Natural killer cell (primary cell): ENCODE measurements around the gene PGAP2. TPM values are rescaled to one million over a fixed set of nuclear protein-coding genes. Genes with fewer than 3 reads are reported as not detected.

ENCODE experiments used
- ATAC-seq, 3 donors: fragments of 150-1000 bp in 2 of 3; fragments of 200-7000 bp in 1 of 3; cut with Tn5 transposase; 1 replicate in 1 of 3; 2 replicates in 2 of 3; pipeline ENCODE4 v1.10.0; 2021; ENCODE audit warnings: mild to moderate bottlenecking in 2 of 3, moderate library complexity in 2 of 3
- DNase-seq, 2 donors: peaks; one replicate each; pipeline versions ENCODE4 v3.0.0 to v3.0.0-alpha.2; 2013 to 2021; ENCODE audit warnings: mixed read lengths in 1 of 2
- H3K27ac ChIP-seq: one replicate; pipeline ENCODE4 v1.5.1; 2013; ENCODE audit warnings: mild to moderate bottlenecking, low read length
- H3K27me3 ChIP-seq: one replicate; pipeline ENCODE4 v1.6.1; 2013; ENCODE audit warnings: low read length; ENCODE audit not compliant: control insufficient read depth, insufficient read depth
- H3K36me3 ChIP-seq: one replicate; pipeline ENCODE4 v1.6.1; 2013; ENCODE audit warnings: low read length; ENCODE audit not compliant: control insufficient read depth, insufficient read depth
- H3K4me1 ChIP-seq: one replicate; pipeline ENCODE4 v1.6.1; 2013; ENCODE audit warnings: low read length; ENCODE audit not compliant: control insufficient read depth, insufficient read depth
- H3K4me3 ChIP-seq: one replicate; pipeline ENCODE4 v1.5.1; 2013; ENCODE audit warnings: low read length
- H3K9me3 ChIP-seq: one replicate; pipeline ENCODE4 v1.6.1; 2013; ENCODE audit warnings: low read length; ENCODE audit not compliant: control insufficient read depth, insufficient read depth
- H3K27ac Mint-ChIP-seq, 2 donors: one replicate each; pipeline ENCODE4 v1.8.0; 2022; ENCODE audit warnings: mild to moderate bottlenecking in 2 of 2, mixed read lengths in 2 of 2, moderate library complexity in 1 of 2
- H3K27me3 Mint-ChIP-seq, 2 donors: one replicate each; pipeline ENCODE4 v1.8.0; 2022; ENCODE audit warnings: low read depth in 2 of 2, mixed read lengths in 2 of 2
- H3K36me3 Mint-ChIP-seq: one replicate; pipeline ENCODE4 v1.8.0; 2022; ENCODE audit warnings: mixed read lengths
- H3K4me1 Mint-ChIP-seq, 2 donors: one replicate each; pipeline ENCODE4 v1.8.0; 2022; ENCODE audit warnings: mixed read lengths in 2 of 2
- H3K4me3 Mint-ChIP-seq: one replicate; pipeline ENCODE4 v1.8.0; 2022; ENCODE audit warnings: mild to moderate bottlenecking, moderate library complexity, mixed read lengths
- H3K9me3 Mint-ChIP-seq, 2 donors: one replicate each; pipeline ENCODE4 v1.8.0; 2022; ENCODE audit warnings: mixed read lengths in 2 of 2
- WGBS: methylation state at CpG from one replicate; pipeline ENCODE4 v1.1.7; 2013; ENCODE audit warnings: missing lambda C conversion rate; ENCODE audit not compliant: insufficient coverage; 5-methylcytosine and 5-hydroxymethylcytosine counted together
- intact Hi-C: fragments of 100-400 bp; cut with micrococcal nuclease; formaldehyde crosslinking; loops from one replicate; pipeline ENCODE4 v1.14.2; 2022
- total RNA-seq, 4 donors: library from RNA; stranded (reverse); fragments of 120-200 nt in 1 of 4; gene quantifications; one replicate each; pipeline versions ENCODE4 v1.2.3 to v1.2.4, GENCODE V29; 2013 to 2022
- TF ChIP-seq, protein P1 (sequence below): fragments of 200-600 bp; IDR thresholded peaks from one replicate; pipeline ENCODE4 v1.8.0; 2022; ENCODE audit warnings: antibody characterized with exemption

PGAP2 gene
- total RNA-seq, 3 donors from 2014 or later (not counting 1 experiment from before 2014, with no cell fraction given), result 9.5 to 17.5 (median 9.8) TPM

DNA sequence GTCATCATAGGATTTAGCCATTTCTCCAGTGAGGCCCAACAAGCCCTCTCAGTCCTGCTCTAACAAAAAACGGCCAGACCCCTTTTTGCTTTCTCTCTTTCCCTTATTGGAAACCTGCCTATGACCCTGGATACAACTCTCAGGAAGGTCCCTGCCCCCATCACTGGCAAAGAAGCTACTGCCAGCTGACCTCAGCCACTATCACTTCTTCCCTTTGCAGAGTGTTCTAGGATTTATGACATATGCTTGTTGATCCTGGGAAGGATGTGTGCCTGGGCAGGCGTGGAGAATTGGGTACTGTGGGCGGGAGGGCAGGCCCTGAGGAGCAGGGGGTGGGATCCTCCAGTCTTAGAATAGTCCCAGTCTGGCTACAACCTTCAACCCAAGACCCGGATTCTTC is 7.5 kb downstream of the PGAP2 start:
- WGBS, result 100% methylated on average over 3 of the region's 4 CpGs
- no peak for ATAC-seq

DNA sequence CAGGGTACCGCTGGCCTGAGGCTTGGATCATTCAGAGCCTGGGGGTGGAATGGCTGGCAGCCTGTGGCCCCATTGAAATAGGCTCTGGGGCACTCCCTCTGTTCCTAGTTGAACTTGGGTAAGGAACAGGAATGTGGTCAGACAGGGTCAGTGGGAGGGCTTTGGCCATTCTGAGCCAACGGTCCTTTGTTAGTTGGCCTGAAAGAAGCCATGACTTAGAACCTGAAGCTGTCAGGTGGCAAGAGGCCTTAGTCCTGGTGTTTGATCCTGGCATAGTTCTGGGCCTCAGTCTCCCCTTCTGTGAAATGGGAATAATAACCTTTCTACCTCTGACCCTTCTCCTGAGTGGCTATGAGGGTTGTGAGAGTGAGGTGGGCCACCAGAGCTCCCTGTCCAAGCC is 8.3 kb downstream of the PGAP2 start:
- Mint-ChIP-seq H3K36me3 (no peaks in the 10 kb centered on the region), H3K9me3 (no peaks in the 10 kb centered on the region), H3K4me1 (no peaks in the 10 kb centered on the region), H3K27me3 (no peaks in the 10 kb centered on the region), H3K27ac (no peak overlapping the region), H3K4me3 (no peak overlapping the region)
- Histone ChIP-seq H3K4me3 (no peak overlapping the region), H3K4me1 (no peaks in the 10 kb centered on the region), H3K36me3 (no peaks in the 10 kb centered on the region), H3K27ac (no peak overlapping the region), H3K27me3 (no peaks in the 10 kb centered on the region), H3K9me3 (no peaks in the 10 kb centered on the region)
- ATAC-seq (no peak), DNase-seq (no peak)
- WGBS, result 89% methylated on average over 2 of the region's 2 CpGs
- TF ChIP-seq, protein P1, sequence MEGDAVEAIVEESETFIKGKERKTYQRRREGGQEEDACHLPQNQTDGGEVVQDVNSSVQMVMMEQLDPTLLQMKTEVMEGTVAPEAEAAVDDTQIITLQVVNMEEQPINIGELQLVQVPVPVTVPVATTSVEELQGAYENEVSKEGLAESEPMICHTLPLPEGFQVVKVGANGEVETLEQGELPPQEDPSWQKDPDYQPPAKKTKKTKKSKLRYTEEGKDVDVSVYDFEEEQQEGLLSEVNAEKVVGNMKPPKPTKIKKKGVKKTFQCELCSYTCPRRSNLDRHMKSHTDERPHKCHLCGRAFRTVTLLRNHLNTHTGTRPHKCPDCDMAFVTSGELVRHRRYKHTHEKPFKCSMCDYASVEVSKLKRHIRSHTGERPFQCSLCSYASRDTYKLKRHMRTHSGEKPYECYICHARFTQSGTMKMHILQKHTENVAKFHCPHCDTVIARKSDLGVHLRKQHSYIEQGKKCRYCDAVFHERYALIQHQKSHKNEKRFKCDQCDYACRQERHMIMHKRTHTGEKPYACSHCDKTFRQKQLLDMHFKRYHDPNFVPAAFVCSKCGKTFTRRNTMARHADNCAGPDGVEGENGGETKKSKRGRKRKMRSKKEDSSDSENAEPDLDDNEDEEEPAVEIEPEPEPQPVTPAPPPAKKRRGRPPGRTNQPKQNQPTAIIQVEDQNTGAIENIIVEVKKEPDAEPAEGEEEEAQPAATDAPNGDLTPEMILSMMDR, result no peak
- intact Hi-C loops, result no loop called here

More for the DNA sequence above, 7.5 kb downstream of the PGAP2 start:
- Mint-ChIP-seq H3K4me1 (no peaks in the 10 kb centered on the region), H3K36me3 (no peaks in the 10 kb centered on the region), H3K4me3 (no peak overlapping the region), H3K9me3 (no peaks in the 10 kb centered on the region), H3K27ac (no peak overlapping the region), H3K27me3 (no peaks in the 10 kb centered on the region)
- Histone ChIP-seq H3K4me1 (no peaks in the 10 kb centered on the region), H3K9me3 (no peaks in the 10 kb centered on the region), H3K4me3 (no peak overlapping the region), H3K36me3 (no peaks in the 10 kb centered on the region), H3K27ac (no peak overlapping the region), H3K27me3 (no peaks in the 10 kb centered on the region)
- TF ChIP-seq, protein P1, result no peak
- DNase-seq, result no peak
- intact Hi-C loops, result no loop called here

DNA sequence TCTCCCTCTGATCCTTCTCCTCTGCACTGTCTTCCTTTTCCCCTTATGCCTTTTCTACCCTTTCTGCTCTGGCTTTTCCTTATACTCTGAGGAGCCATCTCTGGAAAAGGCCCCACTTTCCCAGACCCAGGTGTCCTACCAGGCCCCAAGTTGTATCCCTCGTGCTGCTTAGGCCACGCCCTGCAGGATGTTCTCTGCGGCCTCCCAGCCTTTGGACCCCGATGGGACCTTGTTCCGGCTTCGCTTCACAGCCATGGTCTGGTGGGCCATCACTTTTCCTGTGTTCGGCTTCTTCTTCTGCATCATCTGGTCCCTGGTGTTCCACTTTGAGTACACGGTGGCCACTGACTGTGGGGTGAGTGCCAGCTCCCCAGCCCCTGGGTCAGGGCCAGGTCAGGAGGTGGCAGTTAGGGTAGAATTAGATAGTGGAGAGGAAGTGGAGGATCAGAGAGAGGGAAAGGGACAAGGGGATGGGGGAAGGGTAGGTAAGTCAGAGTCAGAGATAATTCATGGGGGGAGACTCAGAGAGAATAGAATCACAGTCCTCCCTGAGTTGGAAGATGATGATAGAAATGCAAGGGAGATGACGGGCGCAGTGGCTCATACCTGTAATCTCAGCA is 8.9 kb downstream of the PGAP2 start:
- Histone ChIP-seq H3K9me3 (no peaks in the 10 kb centered on the region), H3K4me1 (no peaks in the 10 kb centered on the region), H3K36me3 (no peaks in the 10 kb centered on the region), H3K27me3 (no peaks in the 10 kb centered on the region), H3K4me3 (no peak overlapping the region), H3K27ac (no peak overlapping the region)
- WGBS, result 92% methylated on average over 10 of the region's 10 CpGs
- H3K27me3 Mint-ChIP-seq, result no peaks in the 10 kb centered on the region
- H3K9me3 Mint-ChIP-seq, result no peaks in the 10 kb centered on the region
- TF ChIP-seq, protein P1, result no peak
- ATAC-seq (no peak), DNase-seq (no peak)
- H3K4me1 Mint-ChIP-seq, result no peaks in the 10 kb centered on the region
- H3K4me3 Mint-ChIP-seq, result no peak overlapping the region
- intact Hi-C loops, result no loop called here
- H3K36me3 Mint-ChIP-seq, result no peaks in the 10 kb centered on the region
- no peak overlapping the region for H3K27ac Mint-ChIP-seq

DNA sequence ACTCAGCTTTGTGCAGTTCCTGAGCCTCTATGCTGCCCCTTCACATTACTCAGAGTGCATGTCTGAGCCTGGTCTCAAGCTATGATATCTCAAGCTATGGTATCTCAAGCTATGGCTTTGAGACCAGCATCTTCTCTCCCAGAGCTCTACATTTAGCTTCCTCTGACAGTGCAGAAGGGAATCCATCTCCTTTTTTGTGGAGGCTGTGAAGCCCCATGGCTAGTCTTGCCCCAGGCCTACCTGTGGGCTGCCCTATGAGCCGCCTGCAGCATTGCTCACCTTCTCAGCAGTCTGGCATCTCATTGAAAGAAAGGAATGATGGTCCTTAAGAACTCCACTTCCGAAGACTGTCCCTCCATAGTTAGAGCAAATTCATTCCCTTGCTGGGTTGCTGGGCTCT is 12.6 kb downstream of the PGAP2 start:
- intact Hi-C loops, result no loop called here
- 100% methylated on average over 2 of the region's 2 CpGs for WGBS
- no peaks in the 10 kb centered on the region for H3K27me3 Mint-ChIP-seq
- Histone ChIP-seq H3K36me3 (peaks cover 5% of the 10 kb centered on the region), H3K27me3 (no peaks in the 10 kb centered on the region), H3K4me1 (peaks cover 17% of the 10 kb centered on the region), H3K4me3 (no peak overlapping the region), H3K9me3 (no peaks in the 10 kb centered on the region), H3K27ac (no peak overlapping the region)
- H3K27ac Mint-ChIP-seq, result no peak overlapping the region
- H3K4me1 Mint-ChIP-seq, result peaks cover 18% of the 10 kb centered on the region in 2 donors
- ATAC-seq (no peak), DNase-seq (no peak)
- no peaks in the 10 kb centered on the region for H3K9me3 Mint-ChIP-seq
- TF ChIP-seq, protein P1, result no peak
- H3K4me3 Mint-ChIP-seq, result no peak overlapping the region
- H3K36me3 Mint-ChIP-seq, result no peaks in the 10 kb centered on the region
